Kidney capillary endothelial cell (primary cell): ENCODE results near the gene IL3.

ENCODE experiments used
- DNase-seq: peaks from one replicate; pipeline ENCODE4 v3.0.0-alpha.2; 2018; ENCODE audit warnings: low spot score

Gene IL3

GRCh38 chr5:132026516-132027008 lies 33.9 kb upstream of the IL3 start:
- DNase-seq: no peak

DNA sequence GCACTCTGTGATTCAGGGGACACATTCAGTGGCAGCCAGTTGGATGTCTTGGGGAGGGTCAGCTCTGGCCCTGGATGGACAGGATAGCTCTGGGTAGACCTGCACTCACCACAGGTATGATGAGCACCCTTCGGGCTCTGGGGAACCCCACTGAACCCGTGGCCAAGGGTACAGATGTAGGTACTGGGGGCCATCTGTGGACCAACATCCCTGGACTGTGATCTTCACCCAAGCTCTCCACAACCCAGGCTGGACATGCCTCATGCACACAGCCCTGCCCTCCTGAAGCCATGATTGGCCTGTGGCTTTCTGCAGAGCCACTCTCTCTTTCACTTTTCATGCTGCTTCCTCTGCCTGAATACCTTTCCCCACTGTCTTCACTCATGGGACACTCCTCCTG lies 33.4 kb upstream of the IL3 start:
- DNase-seq: no peak

GRCh38 chr5:132029609-132030330 lies 30.7 kb upstream of the IL3 start:
- DNase-seq: no peak

GRCh38 chr5:132030610-132031009 lies 29.8 kb upstream of the IL3 start:
- DNase-seq: no peak

- DNase-seq: no peak
These were observed 28.3 kb upstream of the IL3 start for GRCh38 chr5:132032196-132032595.

DNA sequence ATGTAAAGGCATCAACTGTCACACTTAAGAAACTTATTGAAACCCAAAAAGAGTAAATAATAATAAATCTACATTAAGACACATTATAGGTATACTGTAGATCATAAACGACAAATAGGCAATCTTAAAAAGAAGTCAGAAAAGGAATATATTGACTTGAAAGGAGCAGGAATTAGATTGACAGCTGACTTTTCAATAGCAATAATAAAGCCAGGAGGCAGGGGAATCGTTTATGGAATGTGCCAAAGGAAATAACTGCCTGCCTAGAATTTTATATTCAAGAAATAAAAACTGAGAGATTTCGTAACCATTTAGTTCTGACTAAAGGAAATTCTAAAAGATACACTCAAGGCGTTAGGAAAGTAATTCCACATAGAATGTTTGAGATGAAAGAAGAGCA lies 27.3 kb upstream of the IL3 start:
- no peak for DNase-seq

DNA sequence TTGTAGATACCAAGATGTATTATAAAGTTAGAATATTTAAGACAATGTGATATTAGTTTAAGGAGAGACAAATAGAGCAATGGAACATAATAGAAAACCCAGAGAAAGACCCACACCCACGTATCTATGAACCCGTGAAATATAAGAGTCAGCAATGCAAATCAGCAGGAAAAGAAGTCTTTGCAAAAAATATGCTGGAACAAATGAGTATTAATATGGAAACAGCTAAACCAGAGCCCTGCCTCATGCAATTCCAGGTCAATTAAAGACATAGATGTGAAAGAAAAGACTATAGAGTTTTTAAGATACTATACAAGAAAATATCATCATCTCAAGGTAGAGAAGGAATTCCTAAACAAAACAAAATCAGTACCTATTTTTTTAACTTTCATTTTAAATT lies 23.1 kb upstream of the IL3 start:
- DNase-seq: no peak

DNA sequence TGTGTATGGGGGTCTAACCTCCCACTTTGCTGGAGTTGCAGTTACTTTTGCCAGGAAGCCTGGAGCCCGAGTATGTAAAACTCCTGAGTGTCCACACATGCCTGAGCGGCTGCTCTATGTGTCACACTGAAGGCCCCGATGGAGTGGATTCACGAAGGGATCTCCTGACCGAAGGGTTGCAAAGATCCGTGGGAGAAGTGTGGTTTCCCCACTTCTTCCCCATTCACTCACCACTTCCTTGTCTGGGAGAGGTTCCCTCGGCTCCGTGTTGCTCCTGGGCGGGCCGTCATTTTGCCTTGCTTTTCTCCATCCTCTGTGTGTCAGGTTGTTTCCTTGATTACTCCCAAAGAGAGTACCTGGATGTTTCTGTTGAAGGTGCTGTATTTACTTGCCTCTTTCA lies 16.2 kb upstream of the IL3 start:
- no peak for DNase-seq

- no peak for DNase-seq
These were observed 13.6 kb upstream of the IL3 start for GRCh38 chr5:132046880-132047299.

DNA sequence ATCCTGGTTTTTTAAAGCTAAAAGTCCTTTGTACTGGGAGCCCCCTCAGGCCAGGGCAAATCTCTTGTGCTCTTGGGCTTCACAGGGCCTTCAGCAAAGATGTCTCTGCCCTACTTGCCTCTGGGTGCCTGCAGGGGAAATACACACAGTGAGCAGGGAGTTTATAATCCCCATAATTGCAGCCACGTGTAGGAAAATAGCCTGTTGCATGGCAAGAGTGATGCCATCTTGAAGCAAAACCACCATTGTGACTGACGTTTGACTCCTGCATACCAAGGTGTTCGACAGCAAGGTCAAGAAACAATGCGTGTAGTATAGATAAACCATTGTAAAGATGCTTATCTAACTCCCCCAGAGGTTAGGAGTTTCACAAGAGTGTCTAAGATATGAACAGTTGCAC lies 11.4 kb upstream of the IL3 start:
- DNase-seq: no peak

DNA sequence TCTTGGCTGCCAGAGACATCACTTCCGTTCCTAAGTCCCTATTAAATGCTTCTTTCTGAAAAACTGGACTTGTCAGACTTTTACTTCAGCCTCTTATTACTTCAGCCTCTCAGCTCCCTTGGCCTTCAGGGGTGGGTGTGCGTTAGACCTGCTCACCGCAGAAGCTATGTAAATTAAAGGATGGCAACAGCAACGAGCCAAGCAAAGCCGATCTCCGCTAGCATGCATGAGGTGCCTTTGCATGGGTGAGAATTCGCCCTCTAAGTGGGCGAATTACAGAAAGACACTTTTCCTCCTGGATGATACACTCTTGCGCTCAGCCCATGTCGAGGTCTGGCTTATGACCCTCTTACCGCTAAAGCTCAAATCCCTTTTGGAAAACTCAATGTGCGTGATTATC lies 10.9 kb upstream of the IL3 start:
- no peak for DNase-seq

DNA sequence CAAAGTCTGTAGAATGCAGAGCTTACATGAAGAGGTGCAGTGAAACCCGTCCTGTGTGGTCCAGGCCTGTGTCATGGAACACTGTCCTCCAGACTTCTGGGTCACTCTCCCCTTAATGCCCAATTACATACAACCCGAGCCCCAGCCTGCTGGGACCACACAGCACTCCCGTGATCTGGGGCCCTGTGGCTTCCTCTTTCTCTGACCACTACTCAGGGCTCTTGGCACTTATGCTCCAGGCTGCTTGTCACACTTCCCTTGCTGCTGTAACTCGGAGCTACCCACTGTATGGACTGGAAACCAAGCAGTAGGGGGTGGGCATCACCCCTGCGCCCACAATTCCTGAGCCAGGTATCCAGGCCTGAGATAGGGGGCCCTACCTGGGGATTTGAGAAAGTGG lies 10.3 kb upstream of the IL3 start:
- no peak for DNase-seq

DNA sequence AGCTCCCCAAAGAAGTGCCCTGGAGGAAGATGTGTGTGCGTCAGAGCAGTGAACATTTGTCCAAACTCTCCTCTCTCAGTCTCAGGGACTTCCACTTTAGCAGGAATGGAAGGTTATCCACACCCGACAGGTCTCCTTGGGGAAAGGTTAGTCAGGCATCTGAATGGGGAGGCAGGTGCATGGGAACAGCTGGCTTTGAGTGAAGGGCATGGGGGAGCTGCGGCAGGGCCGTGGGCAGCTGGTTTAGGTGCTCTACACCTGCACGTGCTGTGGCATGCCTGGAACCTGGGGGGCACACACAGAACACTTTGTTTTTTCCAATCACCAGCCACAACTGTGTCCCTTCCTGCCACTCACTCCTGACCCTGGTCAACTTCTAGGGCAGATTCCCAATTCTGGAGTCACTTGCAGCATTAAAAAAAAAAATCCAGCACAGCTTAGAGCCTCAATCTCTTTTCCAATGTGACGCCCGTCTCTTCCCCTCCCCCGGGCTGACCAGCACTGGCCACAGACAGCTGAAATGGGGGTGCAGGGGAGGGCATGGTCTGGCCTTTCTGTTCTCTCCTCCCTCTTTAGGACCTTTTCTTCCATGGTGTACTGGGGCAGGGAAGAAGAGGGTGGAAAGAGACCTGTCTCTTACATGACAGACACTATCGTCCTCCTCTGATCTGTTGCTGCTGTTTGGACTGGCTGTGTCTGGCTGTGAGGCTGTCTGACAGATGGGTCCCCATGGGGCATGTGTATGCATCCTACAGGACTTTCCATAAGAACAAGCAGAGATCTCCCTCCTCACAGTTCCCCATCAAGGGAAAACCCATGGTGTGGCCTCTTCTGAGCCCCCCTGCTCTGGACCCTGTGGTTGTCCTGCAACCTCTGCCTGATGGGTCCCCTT lies 9.5 kb upstream of the IL3 start:
- no peak for DNase-seq

DNA sequence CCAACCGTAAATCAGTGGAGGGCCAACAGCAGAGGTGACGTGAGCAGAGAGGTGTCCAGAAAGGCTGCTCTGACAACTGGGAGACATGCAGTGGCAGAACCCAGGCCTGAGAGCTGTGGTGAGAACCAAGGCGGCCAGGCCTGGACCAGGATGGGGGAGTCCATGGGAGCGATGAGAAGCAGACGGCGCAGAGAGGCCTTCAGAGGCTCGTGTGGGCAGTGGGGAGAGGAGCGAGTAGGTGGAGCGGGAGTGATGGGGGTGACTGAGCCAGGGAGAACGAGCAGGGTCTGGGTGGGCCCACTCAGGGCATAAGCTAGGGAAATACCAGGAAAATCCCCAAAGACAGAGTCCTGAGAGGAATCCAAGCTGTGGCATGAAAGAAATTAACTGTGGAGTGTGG lies 7.9 kb upstream of the IL3 start:
- DNase-seq: no peak

DNA sequence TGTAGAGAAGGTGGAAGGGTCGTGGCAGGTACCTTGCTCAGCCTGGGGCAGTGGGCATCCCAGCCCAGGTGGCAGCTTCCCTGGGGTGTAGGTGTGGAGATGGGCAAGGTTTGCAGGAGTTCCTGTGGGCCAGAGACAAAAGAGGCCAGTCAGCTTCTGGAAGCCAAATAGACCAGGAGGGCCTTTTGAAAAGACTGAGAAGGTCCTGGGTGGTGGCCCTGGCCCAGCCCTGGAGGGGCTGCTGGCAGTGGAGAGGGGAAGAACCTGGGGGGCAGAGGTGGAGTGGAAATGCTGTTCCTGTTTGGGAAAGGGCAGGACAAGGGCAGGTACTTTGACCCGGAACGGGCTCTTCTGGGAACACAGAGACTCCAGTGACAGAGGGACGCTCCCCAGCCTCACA lies 7.0 kb upstream of the IL3 start:
- DNase-seq: no peak

DNA sequence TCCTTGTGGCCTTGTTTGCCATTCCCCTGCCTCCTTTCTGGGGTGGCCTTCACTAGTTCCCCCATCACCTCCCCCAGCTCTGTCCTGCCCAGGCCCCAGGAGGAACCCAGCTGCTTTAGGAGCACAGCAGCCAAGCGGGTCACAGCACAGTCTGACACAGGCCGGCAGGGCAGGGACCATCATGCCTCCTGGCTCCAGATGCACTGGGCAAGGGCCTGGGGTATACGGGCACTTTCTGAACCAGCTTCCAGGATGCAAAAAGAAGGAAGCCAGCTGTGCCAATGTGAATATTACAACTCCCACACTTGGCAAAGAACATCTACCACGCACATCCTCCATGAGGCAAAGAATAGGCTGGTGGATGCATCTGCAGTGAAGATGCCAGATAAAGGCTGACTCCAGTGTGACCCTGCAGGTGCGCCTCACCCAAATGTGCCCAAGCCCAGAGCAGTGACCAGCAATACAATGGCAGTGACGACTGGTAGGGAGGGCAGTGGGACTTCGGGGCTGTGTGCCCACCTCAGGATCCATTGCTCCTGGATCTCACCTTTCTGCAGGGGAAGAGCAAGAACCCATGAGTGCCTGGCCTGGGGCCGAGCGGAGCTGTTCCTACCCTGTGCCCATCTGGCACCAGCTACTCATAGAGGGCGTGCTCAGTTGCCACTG lies 6.3 kb upstream of the IL3 start:
- DNase-seq: no peak

DNA sequence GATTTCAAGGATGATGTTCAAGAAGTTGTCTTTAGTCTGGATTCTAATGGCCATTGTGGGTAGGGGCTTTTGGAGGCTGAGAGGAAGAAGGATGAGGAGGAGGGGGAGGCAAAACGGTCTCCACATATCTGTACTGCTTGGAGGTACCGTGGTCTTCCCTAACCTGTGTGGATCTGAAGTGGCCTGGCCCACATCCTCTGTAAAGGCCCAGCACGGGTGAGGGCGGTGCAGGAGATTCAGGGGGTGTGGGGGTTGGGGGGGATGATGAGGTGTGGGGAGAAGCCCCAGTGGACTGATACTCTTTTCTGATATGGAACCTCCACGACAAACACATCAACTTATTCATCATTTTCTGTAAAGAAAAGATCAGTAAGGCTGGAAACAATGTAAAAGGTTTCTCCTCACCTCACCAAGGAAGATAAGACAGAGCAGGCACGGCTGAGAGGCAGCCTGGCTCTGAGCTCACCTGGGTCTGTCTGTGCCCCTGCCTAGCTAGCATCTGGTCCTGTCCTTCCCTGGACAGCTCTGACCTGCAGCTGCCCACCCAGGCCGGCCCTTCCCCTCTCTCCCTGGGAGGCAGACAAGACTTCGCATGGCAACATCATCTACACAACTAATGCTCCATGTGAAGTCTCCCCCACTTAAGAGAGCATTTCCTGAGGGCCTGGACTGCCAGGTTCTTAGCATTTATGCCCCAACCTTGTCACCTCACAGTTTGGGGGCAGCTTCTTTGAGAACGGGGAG lies 5.6 kb upstream of the IL3 start:
- no peak for DNase-seq

DNA sequence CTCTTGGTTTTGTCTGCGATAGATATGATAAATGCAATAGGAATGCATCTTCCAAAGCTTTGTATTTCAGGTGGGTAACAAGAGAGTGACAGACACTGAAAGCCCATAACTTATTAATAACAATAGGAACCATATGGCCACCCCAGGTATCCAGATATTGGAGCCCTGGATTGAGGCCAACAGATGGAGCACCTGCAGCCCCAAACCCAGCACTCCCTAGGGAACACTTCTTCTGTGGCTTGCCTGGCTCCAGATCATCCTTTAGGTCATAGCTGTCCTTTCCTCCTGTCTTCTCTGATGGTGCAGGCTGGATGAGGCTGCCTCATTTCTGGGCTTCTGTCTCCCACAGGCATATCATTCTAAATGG lies 5.0 kb upstream of the IL3 start:
- no peak for DNase-seq

- no peak for DNase-seq
These were observed 4.4 kb upstream of the IL3 start for GRCh38 chr5:132055808-132056609.

DNA sequence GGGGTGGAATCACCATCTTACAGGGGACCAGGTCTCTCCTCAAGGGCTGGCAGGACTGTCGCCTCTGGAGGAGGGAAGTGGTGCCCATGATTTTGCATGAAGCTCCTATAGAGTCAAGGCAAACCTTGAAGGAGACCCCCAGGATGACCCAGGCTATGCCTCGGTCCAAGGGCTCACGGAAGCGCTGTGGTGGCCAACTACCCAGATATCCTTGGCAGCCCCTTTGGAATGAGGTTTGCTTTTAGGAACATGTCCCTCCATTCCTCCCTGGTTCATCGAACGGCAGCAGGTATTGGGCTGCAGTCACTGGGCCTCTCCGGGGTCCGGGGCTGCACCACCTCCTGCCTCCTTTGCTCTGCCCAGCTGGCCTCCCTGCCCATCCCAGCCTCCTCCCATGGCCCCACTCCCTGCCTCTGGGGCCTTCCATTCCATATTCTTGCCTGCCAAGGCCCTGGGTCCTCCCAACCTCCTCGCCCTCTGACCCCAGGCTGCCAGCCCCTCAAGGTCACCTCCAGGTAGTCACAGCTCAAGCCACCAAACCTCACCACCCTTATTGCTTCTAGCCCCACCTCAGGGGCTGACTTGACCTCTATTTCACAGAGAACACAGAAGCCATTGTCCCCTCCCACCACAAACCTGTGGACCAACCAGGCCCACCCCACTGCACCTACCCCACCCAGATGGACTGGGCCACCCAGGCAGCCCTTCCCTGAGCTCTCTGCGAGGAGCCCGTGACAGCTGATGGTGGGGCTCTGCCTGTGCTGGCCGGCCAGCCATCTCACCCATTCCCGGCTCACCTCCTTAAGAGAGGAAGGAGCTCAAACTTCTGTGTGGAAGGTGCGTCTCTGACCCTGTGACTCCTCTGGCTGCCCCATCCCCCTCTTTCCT lies 3.6 kb upstream of the IL3 start:
- no peak for DNase-seq
